ENCODE measurements around the gene PRKCB. TPM values are rescaled to one million over a fixed set of nuclear protein-coding genes. Genes with fewer than 3 reads are reported as not detected.

PRKCB gene
- total RNA-seq, 1 experiment from 2014 or later, result 0.89 TPM

DNA sequence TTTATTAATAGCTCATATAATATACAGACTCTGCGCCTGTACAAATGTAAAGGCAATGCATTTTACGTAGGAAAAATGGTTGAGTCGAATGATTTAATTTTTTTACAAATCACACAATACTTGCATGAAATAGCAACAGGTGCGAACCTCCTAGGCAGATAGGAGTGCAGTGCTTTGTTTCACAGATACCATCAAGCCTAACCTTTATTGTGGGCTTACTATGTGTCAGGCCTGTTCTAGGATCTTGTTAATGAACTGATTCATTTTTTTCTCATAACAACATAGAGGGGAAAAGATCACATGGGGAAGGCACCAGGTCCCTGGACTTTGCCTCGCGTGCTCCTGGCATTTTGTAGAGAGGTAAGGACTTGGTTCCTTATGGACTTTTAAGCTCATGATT, 107.8 kb downstream of the PRKCB start:
- BruUV-seq (replicated peaks), result no TSS peak
- POLR2A ChIA-PET, result no interaction called here
- DNase-seq (ENCODE audit: low read depth, low spot score), result no peak
- no peak overlapping the region for H3K4me3 ChIP-seq (replicated peaks in 1 of 2; ENCODE audit: low read depth in 1 of 2, low read length in 2 of 2)
- no peaks in the 10 kb centered on the region for H3K79me2 ChIP-seq (ENCODE audit: insufficient read depth, low read length)
- no peak overlapping the region for H2AFZ ChIP-seq (ENCODE audit: low read depth, low read length, poor library complexity, severe bottlenecking)
- RAD21 ChIA-PET (ENCODE audit: low non-redundant PET in 1 of 2, low total read pairs in 2 of 2, uncharacterized antibody in 2 of 2, unreplicated experiment in 2 of 2), result no interaction called here
- no peak for ATAC-seq
- no peak overlapping the region for H3K9ac ChIP-seq (ENCODE audit: low read length)
- no peak for TF ChIP-seq EGR1 (IDR thresholded peaks at IDR 0.05; ENCODE audit: low read depth)
- TF ChIP-seq POLR2A (IDR thresholded peaks at IDR 0.05; ENCODE audit: borderline replicate concordance, extremely low read depth, insufficient read depth, insufficient read length), result no peak
- no peak for TF ChIP-seq JUND (IDR thresholded peaks at IDR 0.05)
- TF ChIP-seq ZFX (IDR thresholded peaks at IDR 0.05), result no peak
- intact Hi-C loops (cut with micrococcal nuclease), result no loop called here
- no peaks in the 10 kb centered on the region for H3K4me1 ChIP-seq (ENCODE audit: control insufficient read depth in 1 of 2, insufficient read depth in 2 of 2, low read length in 2 of 2)
- peaks cover 50% of the 10 kb centered on the region for H3K27me3 ChIP-seq (ENCODE audit: insufficient read depth, low read length)
- H3K9me2 ChIP-seq (ENCODE audit: insufficient read depth), result no peaks in the 10 kb centered on the region
- CTCF ChIA-PET, result no interaction called here
- H4K20me1 ChIP-seq (ENCODE audit: insufficient read depth), result no peaks in the 10 kb centered on the region
- no peak overlapping the region for H3K27ac ChIP-seq (ENCODE audit: low read depth, low read length)
- H3K4me2 ChIP-seq (ENCODE audit: low read length), result no peak overlapping the region
- H3K36me3 ChIP-seq (ENCODE audit: control insufficient read depth in 1 of 2, insufficient read depth in 2 of 2, low read length in 2 of 2), result no peaks in the 10 kb centered on the region
- H3K9me3 ChIP-seq (ENCODE audit: control insufficient read depth in 1 of 2, insufficient read depth in 1 of 2, low read depth in 1 of 2, low read length in 2 of 2), result no peaks in the 10 kb centered on the region

DNA sequence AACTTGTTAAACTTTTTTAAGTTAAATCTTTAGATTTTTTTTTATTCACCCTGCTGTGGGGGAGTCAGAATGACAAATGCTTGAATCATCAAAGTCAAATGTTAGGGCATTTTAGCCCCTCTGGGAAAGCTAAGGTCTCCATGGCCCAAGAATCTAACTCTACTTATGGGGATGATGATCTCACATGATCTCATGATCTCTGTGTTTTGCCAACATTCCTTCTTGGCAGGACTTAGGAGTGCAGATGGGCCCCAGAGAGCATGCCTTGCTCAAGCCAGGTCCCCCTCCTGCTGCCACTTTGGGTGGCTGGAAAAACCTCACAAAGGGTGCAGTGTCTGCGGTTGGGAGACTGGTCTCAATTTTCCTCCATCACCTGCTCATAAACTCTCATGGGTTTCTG, 108.6 kb downstream of the PRKCB start:
- RAD21 ChIA-PET (ENCODE audit: low non-redundant PET in 1 of 2, low total read pairs in 2 of 2, uncharacterized antibody in 2 of 2, unreplicated experiment in 2 of 2), result no interaction called here
- no peaks in the 10 kb centered on the region for H3K4me1 ChIP-seq (ENCODE audit: control insufficient read depth in 1 of 2, insufficient read depth in 2 of 2, low read length in 2 of 2)
- H3K27me3 ChIP-seq (ENCODE audit: insufficient read depth, low read length), result peaks cover 47% of the 10 kb centered on the region
- DNase-seq (ENCODE audit: low read depth, low spot score), result no peak
- H3K79me2 ChIP-seq (ENCODE audit: insufficient read depth, low read length), result no peaks in the 10 kb centered on the region
- no peak overlapping the region for H3K4me2 ChIP-seq (ENCODE audit: low read length)
- TF ChIP-seq ELF1 (IDR thresholded peaks at IDR 0.05; ENCODE audit: borderline replicate concordance, low read depth) (no peak), JUND (IDR thresholded peaks at IDR 0.05) (no peak), EZH2phosphoT487 (IDR thresholded peaks at IDR 0.05; ENCODE audit: borderline replicate concordance) (no peak), ZFX (IDR thresholded peaks at IDR 0.05) (no peak), CBX3 (IDR thresholded peaks at IDR 0.05; ENCODE audit: low read depth) (no peak), EGR1 (IDR thresholded peaks at IDR 0.05; ENCODE audit: low read depth) (no peak), SIN3A (IDR thresholded peaks at IDR 0.05; ENCODE audit: low read depth) (no peak), ZBTB33 (IDR thresholded peaks at IDR 0.05; ENCODE audit: extremely low read depth, insufficient replicate concordance, low read length) (no peak), YY1 (IDR thresholded peaks at IDR 0.05; ENCODE audit: extremely low read depth, insufficient replicate concordance, low read depth, low read length) (no peak)
- TF ChIP-seq, protein P1, sequence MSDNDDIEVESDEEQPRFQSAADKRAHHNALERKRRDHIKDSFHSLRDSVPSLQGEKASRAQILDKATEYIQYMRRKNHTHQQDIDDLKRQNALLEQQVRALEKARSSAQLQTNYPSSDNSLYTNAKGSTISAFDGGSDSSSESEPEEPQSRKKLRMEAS (IDR thresholded peaks at IDR 0.05), result no peak
- no peaks in the 10 kb centered on the region for H3K9me3 ChIP-seq (ENCODE audit: control insufficient read depth in 1 of 2, insufficient read depth in 1 of 2, low read depth in 1 of 2, low read length in 2 of 2)
- POLR2A ChIA-PET, result no interaction called here
- no peak for ATAC-seq
- no peak overlapping the region for H3K27ac ChIP-seq (ENCODE audit: low read depth, low read length)
- no peaks in the 10 kb centered on the region for H3K9me2 ChIP-seq (ENCODE audit: insufficient read depth)
- H3K36me3 ChIP-seq (ENCODE audit: control insufficient read depth in 1 of 2, insufficient read depth in 2 of 2, low read length in 2 of 2), result no peaks in the 10 kb centered on the region
- H3K4me3 ChIP-seq (replicated peaks in 1 of 2; ENCODE audit: low read depth in 1 of 2, low read length in 2 of 2), result no peak overlapping the region
- H4K20me1 ChIP-seq (ENCODE audit: insufficient read depth), result no peaks in the 10 kb centered on the region
- no TSS peak for BruUV-seq (replicated peaks)
- no peak overlapping the region for H2AFZ ChIP-seq (ENCODE audit: low read depth, low read length, poor library complexity, severe bottlenecking)
- no peak overlapping the region for H3K9ac ChIP-seq (ENCODE audit: low read length)
- intact Hi-C loops (cut with micrococcal nuclease), result no loop called here
- CTCF ChIA-PET, result no interaction called here

All from HCT116 (cell line).